ENCODE measurements around the gene SYNJ2.

DNA sequence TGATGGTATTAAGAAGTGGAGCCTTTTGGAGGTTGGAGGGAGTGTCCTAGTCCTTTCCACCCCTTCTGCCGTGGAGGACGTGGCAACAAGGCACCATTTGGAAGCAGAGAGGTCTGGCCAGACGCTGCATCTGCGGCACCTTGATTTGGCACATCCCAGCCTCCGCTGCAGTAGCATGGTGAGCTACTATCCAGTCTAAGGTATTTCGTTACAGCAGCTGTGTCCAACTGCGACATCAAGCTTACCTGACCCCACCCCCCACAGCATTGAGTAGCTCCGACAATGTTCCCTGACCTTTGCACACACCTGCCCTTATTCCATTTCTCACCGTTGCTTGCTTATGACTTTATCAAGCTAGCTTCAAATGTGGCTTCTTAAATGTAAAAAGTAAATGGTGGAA, 29.8 kb upstream of the SYNJ2 start:
- TF ChIP-seq, protein P1, sequence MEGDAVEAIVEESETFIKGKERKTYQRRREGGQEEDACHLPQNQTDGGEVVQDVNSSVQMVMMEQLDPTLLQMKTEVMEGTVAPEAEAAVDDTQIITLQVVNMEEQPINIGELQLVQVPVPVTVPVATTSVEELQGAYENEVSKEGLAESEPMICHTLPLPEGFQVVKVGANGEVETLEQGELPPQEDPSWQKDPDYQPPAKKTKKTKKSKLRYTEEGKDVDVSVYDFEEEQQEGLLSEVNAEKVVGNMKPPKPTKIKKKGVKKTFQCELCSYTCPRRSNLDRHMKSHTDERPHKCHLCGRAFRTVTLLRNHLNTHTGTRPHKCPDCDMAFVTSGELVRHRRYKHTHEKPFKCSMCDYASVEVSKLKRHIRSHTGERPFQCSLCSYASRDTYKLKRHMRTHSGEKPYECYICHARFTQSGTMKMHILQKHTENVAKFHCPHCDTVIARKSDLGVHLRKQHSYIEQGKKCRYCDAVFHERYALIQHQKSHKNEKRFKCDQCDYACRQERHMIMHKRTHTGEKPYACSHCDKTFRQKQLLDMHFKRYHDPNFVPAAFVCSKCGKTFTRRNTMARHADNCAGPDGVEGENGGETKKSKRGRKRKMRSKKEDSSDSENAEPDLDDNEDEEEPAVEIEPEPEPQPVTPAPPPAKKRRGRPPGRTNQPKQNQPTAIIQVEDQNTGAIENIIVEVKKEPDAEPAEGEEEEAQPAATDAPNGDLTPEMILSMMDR (IDR thresholded peaks at IDR 0.05; ENCODE audit: low read depth, low read length) = no peak
- TF ChIP-seq, protein P2, sequence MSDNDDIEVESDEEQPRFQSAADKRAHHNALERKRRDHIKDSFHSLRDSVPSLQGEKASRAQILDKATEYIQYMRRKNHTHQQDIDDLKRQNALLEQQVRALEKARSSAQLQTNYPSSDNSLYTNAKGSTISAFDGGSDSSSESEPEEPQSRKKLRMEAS (IDR thresholded peaks at IDR 0.05; ENCODE audit: low read depth, low read length) = no peak

All from NB4 (cell line).